Dedifferentiated amniotic fluid mesenchymal stem cell (primary cell): ENCODE measurements around the gene GALNT1.

Experiments used
- DNase-seq: peaks from one replicate; pipeline ENCODE4 v3.0.0-alpha.2; 2016; ENCODE audit errors: extremely low spot score

Gene GALNT1

DNA sequence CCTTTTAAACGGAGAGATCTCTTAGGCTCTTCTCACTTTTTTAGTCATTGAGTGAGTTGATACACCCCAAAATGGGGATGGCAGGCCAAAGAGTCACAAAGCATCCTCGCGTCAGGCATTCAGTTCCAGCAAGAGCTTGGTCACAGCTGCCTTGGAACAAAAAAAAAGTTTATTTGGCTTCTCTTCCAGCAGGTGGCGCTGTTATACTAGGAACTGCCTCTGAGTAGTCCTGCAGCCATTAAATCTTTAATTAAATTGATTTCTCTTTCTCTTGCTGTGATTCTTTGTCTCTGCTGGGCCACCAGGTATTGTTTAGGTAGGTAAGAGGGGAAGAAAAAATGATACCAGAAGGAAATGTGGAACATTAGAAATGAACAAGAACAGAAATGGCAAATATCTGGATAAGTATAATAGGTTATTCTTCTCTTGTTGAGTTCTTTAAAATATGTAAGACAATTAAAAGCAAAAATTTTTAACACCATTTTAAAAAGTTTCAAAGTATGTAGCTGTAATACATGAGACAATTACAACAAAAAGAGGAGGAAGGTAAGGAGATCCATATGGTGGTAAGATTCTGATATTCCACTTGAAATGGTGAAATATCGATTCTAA, 175.1 kb downstream of the GALNT1 start:
- DNase-seq, result peak; percentile 59
